Astrocyte (in vitro differentiated cells and primary cell): ENCODE results near the gene ETS1. TPM values are rescaled to one million over a fixed set of nuclear protein-coding genes. Genes with fewer than 3 reads are reported as not detected.

Experiments
- DNase-seq: peaks from one replicate; pipeline ENCODE4 v3.0.0-alpha.2; 2010; ENCODE audit warnings: low read depth
- FAIRE-seq: peaks from 2 replicates; lab custom pipeline; 2011; peaks lifted over from hg19 to GRCh38; lab: Jason Lieb, UNC
- H2AFZ ChIP-seq: 2 replicates; pipeline ENCODE4 v1.6.0; 2012; ENCODE audit warnings: low read depth, low read length, inconsistent platforms
- H3K27ac ChIP-seq: 2 replicates; pipeline ENCODE4 v1.5.1; 2011; ENCODE audit warnings: low read depth, low read length, inconsistent platforms
- H3K27me3 ChIP-seq: 2 replicates; pipeline ENCODE4 v1.6.0; 2011; ENCODE audit warnings: low read length, inconsistent platforms; ENCODE audit not compliant: insufficient read depth
- H3K36me3 ChIP-seq: 2 replicates; pipeline ENCODE4 v1.5.1; 2011; ENCODE audit warnings: low read length, inconsistent platforms; ENCODE audit not compliant: insufficient read depth
- H3K4me1 ChIP-seq: 2 replicates; pipeline ENCODE4 v1.5.1; 2011; ENCODE audit warnings: low read length, inconsistent platforms; ENCODE audit not compliant: insufficient read depth
- H3K4me2 ChIP-seq: 2 replicates; pipeline ENCODE4 v1.6.0; 2012; ENCODE audit warnings: low read length, inconsistent platforms
- H3K4me3 ChIP-seq: 2 replicates; pipeline ENCODE4 v1.5.1; 2011; ENCODE audit warnings: low read depth, mild to moderate bottlenecking, low read length, inconsistent platforms; ENCODE audit not compliant: insufficient read depth
- H3K79me2 ChIP-seq: 2 replicates; pipeline ENCODE4 v1.6.0; 2012; ENCODE audit warnings: mild to moderate bottlenecking, low read length, inconsistent platforms; ENCODE audit not compliant: insufficient read depth
- H3K9ac ChIP-seq: 2 replicates; pipeline ENCODE4 v1.6.0; 2012; ENCODE audit warnings: mild to moderate bottlenecking, low read length, inconsistent platforms
- H3K9me3 ChIP-seq: 2 replicates; pipeline ENCODE4 v1.5.1; 2012; ENCODE audit warnings: low read depth, mild to moderate bottlenecking, low read length, inconsistent platforms; ENCODE audit not compliant: insufficient read depth
- H4K20me1 ChIP-seq: 2 replicates; pipeline ENCODE4 v1.6.0; 2012; ENCODE audit warnings: low read length, inconsistent platforms; ENCODE audit not compliant: insufficient read depth
- H3K27ac Mint-ChIP-seq: one replicate; pipeline ENCODE4 v1.8.0; 2021; ENCODE audit warnings: mild to moderate bottlenecking, mixed read lengths; ENCODE audit not compliant: unreplicated experiment
- H3K27me3 Mint-ChIP-seq: one replicate; pipeline ENCODE4 v1.8.0; 2021; ENCODE audit warnings: low read depth, mixed read lengths; ENCODE audit not compliant: unreplicated experiment
- H3K36me3 Mint-ChIP-seq: one replicate; pipeline ENCODE4 v1.8.0; 2021; ENCODE audit warnings: low read depth, mixed read lengths; ENCODE audit not compliant: unreplicated experiment
- H3K4me1 Mint-ChIP-seq: one replicate; pipeline ENCODE4 v1.8.0; 2021; ENCODE audit warnings: low read depth, mixed read lengths; ENCODE audit not compliant: unreplicated experiment
- H3K4me3 Mint-ChIP-seq: one replicate; pipeline ENCODE4 v1.8.0; 2021; ENCODE audit warnings: mild to moderate bottlenecking, moderate library complexity, mixed read lengths; ENCODE audit not compliant: unreplicated experiment
- H3K9me3 Mint-ChIP-seq: one replicate; pipeline ENCODE4 v1.8.0; 2021; ENCODE audit warnings: mild to moderate bottlenecking, mixed read lengths; ENCODE audit not compliant: unreplicated experiment
- CTCF ChIP-seq: IDR thresholded peaks from 2 replicates; pipeline ENCODE4 v1.5.1; 2011; ENCODE audit warnings: low read depth, mild to moderate bottlenecking, inconsistent platforms, low read length, moderate library complexity; ENCODE audit not compliant: insufficient read depth
- EZH2 ChIP-seq: IDR thresholded peaks from 2 replicates; pipeline ENCODE4 v1.6.1; 2012; ENCODE audit warnings: mild to moderate bottlenecking, low read length, inconsistent platforms; ENCODE audit not compliant: insufficient read depth
- total RNA-seq: library from RNA; stranded (reverse); gene quantifications from 2 replicates; pipeline ENCODE4 v1.2.1, GENCODE V29; 2021

ETS1 gene
- total RNA-seq, 1 donor from 2014 or later: 107 TPM

- Histone ChIP-seq H3K4me1 (peaks cover 5% of the 10 kb centered on the region), H3K9me3 (no peaks in the 10 kb centered on the region), H3K9ac (no peak overlapping the region), H3K4me2 (no peak overlapping the region), H3K27me3 (peaks cover 7% of the 10 kb centered on the region), H4K20me1 (no peaks in the 10 kb centered on the region), H2AFZ (no peak overlapping the region), H3K36me3 (no peaks in the 10 kb centered on the region), H3K4me3 (no peak overlapping the region), H3K27ac (no peak overlapping the region), H3K79me2 (no peaks in the 10 kb centered on the region)
- H3K36me3 Mint-ChIP-seq: no peaks in the 10 kb centered on the region
- DNase-seq: no peak
- no peak overlapping the region for H3K4me3 Mint-ChIP-seq
- no peak for FAIRE-seq
- no peak for TF ChIP-seq CTCF
- no peak for TF ChIP-seq EZH2
- H3K27me3 Mint-ChIP-seq: peaks cover 20% of the 10 kb centered on the region
- peaks cover 6% of the 10 kb centered on the region for H3K4me1 Mint-ChIP-seq
- no peak overlapping the region for H3K27ac Mint-ChIP-seq
- no peaks in the 10 kb centered on the region for H3K9me3 Mint-ChIP-seq
Measured at GRCh38 chr11:128633384-128633965, 46.1 kb upstream of the ETS1 start.

- no peaks in the 10 kb centered on the region for H3K36me3 Mint-ChIP-seq
- H3K27ac Mint-ChIP-seq: no peak overlapping the region
- no peak overlapping the region for H2AFZ ChIP-seq
- no peak overlapping the region for H3K27ac ChIP-seq
- H4K20me1 ChIP-seq: no peaks in the 10 kb centered on the region
- H3K79me2 ChIP-seq: no peaks in the 10 kb centered on the region
- H3K4me1 Mint-ChIP-seq: peaks cover 6% of the 10 kb centered on the region
- no peaks in the 10 kb centered on the region for H3K9me3 Mint-ChIP-seq
- no peaks in the 10 kb centered on the region for H3K36me3 ChIP-seq
- H3K9ac ChIP-seq: no peak overlapping the region
- peak; percentile 86 for FAIRE-seq
- H3K4me1 ChIP-seq: peaks cover 5% of the 10 kb centered on the region
- H3K4me3 ChIP-seq: no peak overlapping the region
- H3K27me3 ChIP-seq: peaks cover 7% of the 10 kb centered on the region
- no peak overlapping the region for H3K4me3 Mint-ChIP-seq
- H3K9me3 ChIP-seq: no peaks in the 10 kb centered on the region
- no peak overlapping the region for H3K4me2 ChIP-seq
- peak; percentile 46 for DNase-seq
- H3K27me3 Mint-ChIP-seq: peaks cover 20% of the 10 kb centered on the region
- TF ChIP-seq CTCF: peak; percentile 72
- no peak for TF ChIP-seq EZH2
Measured at GRCh38 chr11:128632141-128632791, 44.9 kb upstream of the ETS1 start.
